IMR-90 (cell line): ENCODE data around the gene RSU1. TPM values are rescaled to one million over a fixed set of nuclear protein-coding genes. Genes with fewer than 3 reads are reported as not detected.

Source experiments
- ATAC-seq: fragments of 200-7000 bp; cut with Tn5 transposase; 2 replicates; pipeline ENCODE4 v1.9.1; 2020; ENCODE audit warnings: low read depth, mild to moderate bottlenecking, moderate library complexity
- BruUV-seq: library from RNA; stranded (reverse); fragments of 400-500 nt; replicated peaks from 2 replicates; lab custom pipeline; 2021; lab: Mats Ljungman, UMichigan
- CTCF ChIA-PET: fragments of 300-600 bp; formaldehyde crosslinking; extraction: SDS; loops from one replicate; lab custom pipeline; 2021; ENCODE audit warnings: antibody characterized with exemption; lab: Yijun Ruan, JAX
- POLR2A ChIA-PET: fragments of 300-600 bp; sonication (Branson Sonifier 250); formaldehyde crosslinking; loops from one replicate; lab custom pipeline; 2022; ENCODE audit warnings: antibody characterized with exemption; ENCODE audit not compliant: unreplicated experiment; lab: Charles Lee
- DNase-seq: peaks from one replicate; pipeline ENCODE4 v3.0.0; 2013
- H2AFZ ChIP-seq: replicated peaks from 2 replicates; pipeline ENCODE3; 2013; ENCODE audit warnings: low read length, mild to moderate bottlenecking; ENCODE audit not compliant: poor library complexity
- H2AK5ac ChIP-seq: 2 replicates; pipeline ENCODE4 v1.6.1; 2013; ENCODE audit warnings: low read depth, low read length, inconsistent platforms
- H2AK9ac ChIP-seq: replicated peaks from 2 replicates; pipeline ENCODE3; 2013; ENCODE audit warnings: mild to moderate bottlenecking, low read depth, low read length, moderate library complexity; ENCODE audit not compliant: poor library complexity
- H2BK120ac ChIP-seq: 2 replicates; pipeline ENCODE4 v1.6.1; 2013; ENCODE audit warnings: low read depth, low read length, inconsistent platforms
- H2BK15ac ChIP-seq: 3 replicates; pipeline ENCODE4 v1.6.1; 2013; ENCODE audit warnings: low read depth, low read length, inconsistent platforms
- H2BK20ac ChIP-seq: 2 replicates; pipeline ENCODE4 v1.6.1; 2013; ENCODE audit warnings: low read depth, mild to moderate bottlenecking, inconsistent platforms, low read length, moderate library complexity
- H2BK5ac ChIP-seq: 2 replicates; pipeline ENCODE4 v1.6.1; 2013; ENCODE audit warnings: mild to moderate bottlenecking, low read depth, low read length, inconsistent platforms; ENCODE audit not compliant: poor library complexity, severe bottlenecking
- H3K14ac ChIP-seq: replicated peaks from 2 replicates; pipeline ENCODE4 v1.6.1; 2013; ENCODE audit warnings: low read depth, low read length, inconsistent platforms
- H3K18ac ChIP-seq: 2 replicates; pipeline ENCODE4 v1.6.1; 2013; ENCODE audit warnings: low read depth, low read length, control low read depth
- H3K23ac ChIP-seq: 2 replicates; pipeline ENCODE4 v1.6.1; 2013; ENCODE audit warnings: low read depth, low read length, inconsistent platforms
- H3K27ac ChIP-seq: 2 replicates; pipeline ENCODE4 v1.5.1; 2013; ENCODE audit warnings: mild to moderate bottlenecking, control low read depth, low read length; ENCODE audit not compliant: insufficient read depth
- H3K27me3 ChIP-seq: 2 replicates; pipeline ENCODE4 v1.6.1; 2013; ENCODE audit warnings: low read length; ENCODE audit not compliant: control insufficient read depth, insufficient read depth
- H3K36me3 ChIP-seq: 2 replicates; pipeline ENCODE4 v1.6.1; 2013; ENCODE audit warnings: low read length, mixed read lengths; ENCODE audit not compliant: control insufficient read depth, insufficient read depth
- H3K4ac ChIP-seq: 2 replicates; pipeline ENCODE4 v1.6.1; 2013; ENCODE audit warnings: low read depth, low read length, inconsistent platforms
- H3K4me1 ChIP-seq: 2 replicates; pipeline ENCODE4 v1.6.1; 2013; ENCODE audit warnings: low read length, mixed read lengths; ENCODE audit not compliant: control insufficient read depth, insufficient read depth
- H3K4me2 ChIP-seq: 2 replicates; pipeline ENCODE4 v1.6.1; 2013; ENCODE audit warnings: low read depth, mild to moderate bottlenecking, control low read depth, low read length, moderate library complexity
- H3K4me3 ChIP-seq: 2 replicates; pipeline ENCODE4 v1.5.1; 2013; ENCODE audit warnings: low read depth, mild to moderate bottlenecking, control low read depth, low read length, moderate library complexity; ENCODE audit not compliant: insufficient read depth
- H3K56ac ChIP-seq: 2 replicates; pipeline ENCODE4 v1.6.1; 2013; ENCODE audit warnings: low read length, inconsistent platforms; ENCODE audit not compliant: insufficient read depth; ENCODE audit errors: extremely low read depth
- H3K79me1 ChIP-seq, 2 experiments: 2 replicates each; pipeline ENCODE4 v1.6.1; 2013; ENCODE audit warnings: low read length in 2 of 2, inconsistent platforms in 1 of 2, low read depth in 1 of 2
- H3K9ac ChIP-seq: 2 replicates; pipeline ENCODE4 v1.6.1; 2013; ENCODE audit warnings: low read depth, low read length, control low read depth
- H3K9me1 ChIP-seq: 2 replicates; pipeline ENCODE4 v1.6.1; 2013; ENCODE audit warnings: low read length, inconsistent platforms; ENCODE audit not compliant: insufficient read depth
- H3K9me3 ChIP-seq: 2 replicates; pipeline ENCODE4 v1.6.1; 2013; ENCODE audit warnings: low read length; ENCODE audit not compliant: control insufficient read depth, insufficient read depth
- H4K20me1 ChIP-seq: 2 replicates; pipeline ENCODE4 v1.6.1; 2013; ENCODE audit warnings: low read length, inconsistent platforms; ENCODE audit not compliant: insufficient read depth
- H4K5ac ChIP-seq: 2 replicates; pipeline ENCODE4 v1.6.1; 2013; ENCODE audit warnings: mild to moderate bottlenecking, low read depth, low read length, control low read depth
- H4K8ac ChIP-seq, 2 experiments: 2 replicates each; pipeline ENCODE4 v1.6.1; 2013; ENCODE audit warnings: low read depth in 2 of 2, low read length in 2 of 2, control low read depth in 1 of 2, inconsistent platforms in 1 of 2
- H4K91ac ChIP-seq: 2 replicates; pipeline ENCODE4 v1.6.1; 2013; ENCODE audit warnings: low read depth, low read length, inconsistent platforms; ENCODE audit not compliant: insufficient read depth
- CEBPB ChIP-seq: IDR thresholded peaks from 2 replicates; pipeline ENCODE4 v1.6.1; 2012; ENCODE audit warnings: low read depth, low read length, improper control_type of control experiment
- MAZ ChIP-seq: IDR thresholded peaks from 2 replicates; pipeline ENCODE4 v1.6.1; 2012; ENCODE audit warnings: low read depth, mild to moderate bottlenecking, low read length, improper control_type of control experiment, moderate library complexity, borderline replicate concordance
- POLR2A ChIP-seq: IDR thresholded peaks from 2 replicates; pipeline ENCODE4 v1.6.1; 2012; ENCODE audit warnings: mild to moderate bottlenecking, low read depth, low read length
- RAD21 ChIP-seq: IDR thresholded peaks from 2 replicates; pipeline ENCODE4 v1.6.1; 2012; ENCODE audit warnings: low read length, improper control_type of control experiment
- RFX5 ChIP-seq: IDR thresholded peaks from 2 replicates; pipeline ENCODE4 v1.8.0; 2012; ENCODE audit warnings: low read depth, mild to moderate bottlenecking, low read length, moderate library complexity
- WGBS, 2 experiments: methylation state at CpG; one replicate each; pipeline versions ENCODE4 v1.1.5 to v1.1.7; 2013; ENCODE audit warnings: missing lambda C conversion rate in 2 of 2; ENCODE audit not compliant: insufficient read length in 1 of 2; ENCODE audit errors: extremely low coverage in 2 of 2; 5-methylcytosine and 5-hydroxymethylcytosine counted together
- dilution Hi-C: fragments of 300-500 bp; cut with HindIII; formaldehyde crosslinking; loops from one replicate; pipeline ENCODE4 v1.14.3; 2018; ENCODE audit warnings: low sequenced_read_pairs; ENCODE audit not compliant: unreplicated experiment
- in situ Hi-C: fragments of 300-500 bp; cut with MboI; formaldehyde crosslinking; loops from 3 replicates; pipeline ENCODE4 v1.14.3; 2019; ENCODE audit warnings: low sequenced_read_pairs, inconsistent platforms, mixed read lengths
- intact Hi-C: fragments of 100-400 bp; cut with micrococcal nuclease; formaldehyde crosslinking; loops from 2 replicates; pipeline ENCODE4 v1.10.0; 2022
- polyA plus RNA-seq, 3 experiments: library from polyadenylated mRNA; depleted of rRNA; stranded (reverse); fragments of >200 nt; gene quantifications; 2 replicates each; pipeline ENCODE4 v1.2.3, GENCODE V29; 2012; ENCODE audit warnings: low replicate concordance in 1 of 3
- total RNA-seq: library from RNA; depleted of rRNA; stranded (reverse); fragments of >200 nt; gene quantifications from 2 replicates; pipeline ENCODE4 v1.2.3, GENCODE V29; 2012

Gene RSU1
- total and polyA plus RNA-seq, 2 of the 4 experiments (the other 2 are of a cell fraction) = 134 to 148 TPM

DNA sequence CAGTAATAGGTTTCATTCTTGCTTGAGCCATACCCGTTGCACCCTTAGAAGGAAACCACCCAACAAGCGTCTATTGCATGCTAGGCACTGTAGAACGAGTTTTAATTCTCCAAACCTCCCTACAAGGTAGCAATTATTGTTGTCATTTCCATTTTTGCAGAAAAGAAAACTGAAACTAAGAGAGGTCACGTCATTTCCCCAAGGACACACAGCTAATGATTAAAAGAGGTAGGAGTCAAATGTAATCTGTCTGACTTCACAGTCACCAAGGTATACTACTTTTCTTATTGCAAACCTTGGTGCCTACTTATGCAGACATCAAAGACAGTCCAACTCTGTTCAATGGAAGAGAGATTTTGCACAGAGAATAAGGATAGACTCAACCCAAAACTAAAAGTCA is 246.5 kb downstream of the RSU1 start:
- ATAC-seq (no peak), DNase-seq (no peak)
- H3K79me1 ChIP-seq = no peaks in the 10 kb centered on the region
- ChIA-PET CTCF (no interaction called here), POLR2A (no interaction called here)
- H2BK20ac ChIP-seq = no peak overlapping the region
- H3K14ac ChIP-seq = no peak overlapping the region
- H3K4ac ChIP-seq = no peak overlapping the region
- H3K27me3 ChIP-seq = no peaks in the 10 kb centered on the region
- H2BK120ac ChIP-seq = no peak overlapping the region
- no peak overlapping the region for H4K8ac ChIP-seq
- in situ Hi-C loops (no loop called here), dilution Hi-C loops (no loop called here), intact Hi-C loops (no loop called here)
- H2BK15ac ChIP-seq = no peak overlapping the region
- H3K4me1 ChIP-seq = no peaks in the 10 kb centered on the region
- H3K9me3 ChIP-seq = no peaks in the 10 kb centered on the region
- H3K9me1 ChIP-seq = no peaks in the 10 kb centered on the region
- no peaks in the 10 kb centered on the region for H4K20me1 ChIP-seq
- no peak overlapping the region for H3K27ac ChIP-seq
- TF ChIP-seq RAD21 = no peak
- no peak for TF ChIP-seq POLR2A
- no peak for TF ChIP-seq MAZ
- TF ChIP-seq RFX5 = no peak
- TF ChIP-seq CEBPB = no peak
- no TSS peak for BruUV-seq
- H4K5ac ChIP-seq = no peak overlapping the region
- no peaks in the 10 kb centered on the region for H3K36me3 ChIP-seq
- no peak overlapping the region for H2AK9ac ChIP-seq
- H3K9ac ChIP-seq = no peak overlapping the region
- no peak overlapping the region for H3K4me2 ChIP-seq
- no peak overlapping the region for H2BK5ac ChIP-seq
- no peak overlapping the region for H3K18ac ChIP-seq
- H3K4me3 ChIP-seq = no peak overlapping the region
- no peak overlapping the region for H2AK5ac ChIP-seq
- H3K56ac ChIP-seq = no peak overlapping the region
- H2AFZ ChIP-seq = no peak overlapping the region
- no peak overlapping the region for H3K23ac ChIP-seq
- WGBS, 2 experiments = no CpG with 5 or more reads among the region's 4 CpGs
- no peak overlapping the region for H4K91ac ChIP-seq
